Body of pancreas (tissue), 4 donors: ENCODE measurements around the gene SHLD2. TPM values are rescaled to one million over a fixed set of nuclear protein-coding genes. Genes with fewer than 3 reads are reported as not detected.
A peak's percentile ranks its signal among the peaks of the same experiment; 100 is the strongest.
"Not testable (repeated sequence)": the region's sequence is repeated elsewhere in the genome, so short reads cannot be mapped to it uniquely, and the experiment has no call there.

ENCODE experiments used
- ATAC-seq: fragments of 150-250 bp; one replicate; pipeline ENCODE4 v1.9.1; 2016
- DNase-seq, 4 donors: peaks; one replicate each; pipeline ENCODE4 v3.0.0-alpha.2; 2019
- H3K27ac ChIP-seq, 4 donors: fragments of 200-600 bp; sonication (generic); 1 replicate in 3 of 4; 2 replicates in 1 of 4; pipeline versions ENCODE4 v1.5.1 to v1.6.1; 2016 to 2019; ENCODE audit warnings: mild to moderate bottlenecking in 1 of 4, mixed read lengths in 1 of 4, moderate library complexity in 1 of 4
- H3K27me3 ChIP-seq, 2 donors: fragments of 200-600 bp; sonication (generic); one replicate each; pipeline ENCODE4 v1.6.0; 2016; ENCODE audit warnings: mild to moderate bottlenecking in 1 of 2
- H3K36me3 ChIP-seq, 2 donors: fragments of 200-600 bp; sonication (generic); replicated peaks in 1 of 2; 2 replicates each; pipeline ENCODE4 v1.5.1; 2016; ENCODE audit warnings: low read depth in 2 of 2; ENCODE audit not compliant: insufficient read depth in 1 of 2
- H3K4me1 ChIP-seq: fragments of 200-600 bp; sonication (generic); one replicate; pipeline ENCODE4 v1.6.0; 2016
- H3K4me3 ChIP-seq, 2 donors: fragments of 200-600 bp; sonication (generic); 1 replicate in 1 of 2; 2 replicates in 1 of 2; pipeline ENCODE4 v1.5.1; 2016 to 2019
- H3K9me3 ChIP-seq, 3 donors: fragments of 200-600 bp; sonication (generic); 1 replicate in 2 of 3; 2 replicates in 1 of 3; pipeline ENCODE4 v1.5.1; 2016
- POLR2A ChIP-seq, 3 donors: fragments of 450-650 bp; IDR thresholded peaks; one replicate each; pipeline ENCODE4 v1.6.1; 2016; ENCODE audit warnings: antibody characterized with exemption in 3 of 3, mild to moderate bottlenecking in 2 of 3
- WGBS, 2 donors: methylation state at CpG; one replicate each; pipeline ENCODE4 v1.1.5; 2017; 5-methylcytosine and 5-hydroxymethylcytosine counted together
- intact Hi-C: fragments of 100-400 bp; cut with DNase I; formaldehyde crosslinking; loops from one replicate; pipeline ENCODE4 v1.15.1; 2023
- total RNA-seq, 2 donors: library from RNA; depleted of rRNA; stranded (reverse); fragments of >200 nt; gene quantifications; one replicate each; pipeline ENCODE4 v1.1.0, GENCODE V29; 2016
- TF ChIP-seq, protein P1 (sequence below), 7 experiments: fragments of 450-650 bp in 4 of 7; fragments of 200-600 bp in 3 of 7; sonication (generic) in 3 of 7; IDR thresholded peaks; one replicate each; pipeline ENCODE4 v1.5.1; 2016 to 2019; ENCODE audit warnings: antibody characterized with exemption in 7 of 7

SHLD2 gene
- total RNA-seq, 2 donors from 2014 or later, result 15.2 to 16.3 TPM

DNA sequence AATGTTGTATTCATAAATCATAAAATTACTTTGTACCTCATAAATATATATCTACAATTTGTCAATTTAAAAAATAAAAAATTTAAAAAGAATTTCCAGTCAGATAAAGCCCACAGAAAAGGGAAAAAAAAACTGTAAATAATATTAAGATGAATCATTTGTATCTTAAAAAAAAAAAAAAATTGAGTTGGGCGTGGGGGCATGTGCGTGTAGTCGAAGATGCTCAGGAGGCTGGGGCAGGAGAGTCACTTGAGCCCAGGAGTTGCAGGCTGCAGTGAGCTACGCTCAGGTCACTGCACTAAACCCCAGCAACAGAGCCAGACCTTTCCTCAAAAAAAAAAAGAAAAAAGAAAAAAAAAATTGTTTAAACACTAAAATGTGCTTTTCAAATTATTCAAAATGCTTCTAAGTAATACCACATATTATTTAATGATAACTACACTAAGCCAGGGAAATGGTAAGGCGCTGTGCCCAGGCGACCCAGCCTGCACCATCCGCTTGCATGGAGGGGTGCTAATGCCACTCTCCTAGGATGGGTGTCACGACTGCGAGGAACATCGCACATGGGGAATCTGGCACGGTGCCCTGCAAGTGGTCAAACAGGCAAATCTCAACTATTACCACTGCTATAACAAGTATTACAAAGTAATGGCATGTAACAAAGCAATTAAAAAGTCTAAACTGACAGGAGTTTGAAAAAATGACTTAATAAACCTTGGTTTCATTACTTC lies 15.7 kb upstream of the SHLD2 start:
- ATAC-seq (no peak), DNase-seq (no peak)
- TF ChIP-seq, protein P1, sequence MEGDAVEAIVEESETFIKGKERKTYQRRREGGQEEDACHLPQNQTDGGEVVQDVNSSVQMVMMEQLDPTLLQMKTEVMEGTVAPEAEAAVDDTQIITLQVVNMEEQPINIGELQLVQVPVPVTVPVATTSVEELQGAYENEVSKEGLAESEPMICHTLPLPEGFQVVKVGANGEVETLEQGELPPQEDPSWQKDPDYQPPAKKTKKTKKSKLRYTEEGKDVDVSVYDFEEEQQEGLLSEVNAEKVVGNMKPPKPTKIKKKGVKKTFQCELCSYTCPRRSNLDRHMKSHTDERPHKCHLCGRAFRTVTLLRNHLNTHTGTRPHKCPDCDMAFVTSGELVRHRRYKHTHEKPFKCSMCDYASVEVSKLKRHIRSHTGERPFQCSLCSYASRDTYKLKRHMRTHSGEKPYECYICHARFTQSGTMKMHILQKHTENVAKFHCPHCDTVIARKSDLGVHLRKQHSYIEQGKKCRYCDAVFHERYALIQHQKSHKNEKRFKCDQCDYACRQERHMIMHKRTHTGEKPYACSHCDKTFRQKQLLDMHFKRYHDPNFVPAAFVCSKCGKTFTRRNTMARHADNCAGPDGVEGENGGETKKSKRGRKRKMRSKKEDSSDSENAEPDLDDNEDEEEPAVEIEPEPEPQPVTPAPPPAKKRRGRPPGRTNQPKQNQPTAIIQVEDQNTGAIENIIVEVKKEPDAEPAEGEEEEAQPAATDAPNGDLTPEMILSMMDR (IDR thresholded peaks at IDR 0.05), result no peak
- TF ChIP-seq POLR2A (IDR thresholded peaks at IDR 0.05), result no peak
- Histone ChIP-seq H3K27me3 (no peaks in the 10 kb centered on the region), H3K36me3 (no peaks in the 10 kb centered on the region), H3K4me1 (peaks cover 25% of the 10 kb centered on the region), H3K4me3 (no peak overlapping the region), H3K9me3 (no peaks in the 10 kb centered on the region), H3K27ac (no peak overlapping the region)
- intact Hi-C loops, result no loop called here
- 75 to 76% methylated on average over 11 of the region's 11 CpGs for WGBS, 2 donors

DNA sequence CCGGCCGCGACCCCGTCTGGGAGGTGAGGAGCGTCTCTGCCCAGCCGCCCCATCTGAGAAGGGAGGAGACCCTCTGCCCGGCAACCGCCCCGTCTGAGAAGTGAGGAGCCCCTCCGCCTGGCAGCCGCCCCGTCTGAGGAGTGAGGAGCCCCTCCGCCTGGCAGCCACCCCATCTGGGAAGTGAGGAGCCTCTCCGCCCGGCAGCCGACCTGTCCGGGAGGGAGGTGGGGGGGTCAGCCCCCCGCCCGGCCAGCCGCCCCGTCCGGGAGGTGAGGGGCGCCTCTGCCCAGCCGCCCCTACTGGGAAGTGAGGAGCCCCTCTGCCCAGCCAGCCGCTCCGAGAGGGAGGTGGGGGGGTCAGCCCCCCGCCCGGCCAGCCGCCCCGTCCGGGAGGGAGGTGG lies 14.4 kb upstream of the SHLD2 start:
- DNase-seq, H3K4me3 ChIP-seq, intact Hi-C loops, H3K36me3 ChIP-seq, H3K27ac ChIP-seq, H3K27me3 ChIP-seq, ATAC-seq, H3K9me3 ChIP-seq: not testable (repeated sequence)
- H3K4me1 ChIP-seq, result peaks cover 32% of the 10 kb centered on the region
- WGBS, 2 donors, result 94% methylated on average over 13 of the region's 31 CpGs; no CpG with 5 or more reads in 1 of the 2 donors

DNA sequence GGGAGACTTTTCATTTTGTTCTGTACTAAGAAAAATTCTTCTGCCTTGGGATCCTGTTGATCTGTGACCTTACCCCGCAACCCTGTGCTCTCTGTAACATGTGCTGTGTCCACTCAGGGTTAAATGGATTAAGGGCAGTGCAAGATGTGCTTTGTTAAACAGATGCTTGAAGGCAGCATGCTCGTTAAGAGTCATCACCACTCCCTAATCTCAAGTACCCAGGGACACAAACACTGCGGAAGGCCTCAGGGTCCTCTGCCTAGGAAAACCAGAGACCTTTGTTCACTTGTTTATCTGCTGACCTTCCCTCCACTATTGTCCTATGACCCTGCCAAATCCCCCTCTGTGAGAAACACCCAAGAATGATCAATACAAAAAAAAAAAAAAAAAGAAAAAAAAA lies 13.4 kb upstream of the SHLD2 start:
- ATAC-seq, H3K4me3 ChIP-seq, intact Hi-C loops, H3K9me3 ChIP-seq, H3K36me3 ChIP-seq, H3K27me3 ChIP-seq, DNase-seq: not testable (repeated sequence)
- 80 to 100% methylated on average over 1 to 2 of the region's 3 CpGs for WGBS, 2 donors
- Histone ChIP-seq H3K27ac (peak overlapping the region in 1 of 4 donors; percentile 11), H3K4me1 (peaks cover 32% of the 10 kb centered on the region)

DNA sequence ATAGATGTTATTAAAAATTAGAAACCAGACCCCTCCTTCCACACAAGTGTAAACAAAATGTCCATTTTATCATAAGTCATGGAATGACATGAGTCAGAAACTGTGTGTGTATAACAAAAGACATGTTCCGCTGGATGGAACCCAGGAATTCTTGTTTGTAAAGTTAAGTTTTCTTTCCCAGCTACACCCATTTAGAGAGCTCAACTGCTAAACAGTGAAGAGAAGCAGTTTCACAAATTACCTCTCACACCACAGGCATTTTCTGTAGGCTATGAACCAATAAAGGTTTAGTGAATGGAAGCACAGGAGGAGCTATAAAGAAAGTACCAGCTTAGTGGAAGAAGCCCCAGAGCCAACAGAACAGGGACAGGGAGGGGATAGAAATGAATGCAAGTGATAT lies 12.8 kb upstream of the SHLD2 start:
- H3K27ac ChIP-seq, result peak overlapping the region in 3 of 4 donors; percentile 5 to 41 (median 11)
- H3K9me3 ChIP-seq, intact Hi-C loops, H3K27me3 ChIP-seq, H3K4me3 ChIP-seq, DNase-seq, H3K36me3 ChIP-seq: not testable (repeated sequence)
- peak; percentile 41 for ATAC-seq
- 16 to 32% methylated on average over 1 of the region's 1 CpG for WGBS, 2 donors
- H3K4me1 ChIP-seq, result peaks cover 37% of the 10 kb centered on the region

DNA sequence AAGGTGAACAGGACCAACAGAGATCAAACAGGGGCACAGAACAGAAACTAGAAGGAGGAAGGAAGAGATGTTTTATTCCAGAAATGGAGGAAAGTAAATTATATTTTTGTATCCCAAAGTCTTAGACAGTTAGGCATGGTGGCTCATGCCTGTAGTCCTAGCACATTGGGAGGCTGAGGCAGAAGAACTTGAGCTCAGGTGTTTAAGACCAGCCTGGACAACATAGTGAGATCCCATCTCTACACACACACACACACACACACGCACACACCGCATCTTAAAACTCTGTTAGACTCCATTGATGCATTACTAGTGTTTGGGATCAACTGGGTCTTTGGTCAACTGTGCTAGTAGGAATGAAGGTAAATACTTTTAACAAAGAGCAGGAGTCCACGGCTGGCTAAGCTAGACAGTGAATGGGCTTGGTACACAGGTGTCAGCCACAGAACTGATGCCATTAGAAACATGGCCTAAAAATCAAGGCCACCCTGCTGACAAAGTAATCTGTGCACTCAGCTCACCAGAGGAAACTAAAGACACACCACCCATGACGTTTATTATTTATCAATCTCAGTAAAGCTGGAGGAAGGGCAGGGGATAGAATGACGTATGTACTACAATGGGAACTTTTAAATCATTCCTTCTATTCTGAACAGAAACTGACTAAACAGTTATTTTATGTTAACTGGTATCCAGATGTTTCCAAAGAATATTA lies 11.3 kb upstream of the SHLD2 start:
- H3K36me3 ChIP-seq, H3K27me3 ChIP-seq, H3K9me3 ChIP-seq, H3K4me3 ChIP-seq, intact Hi-C loops: not testable (repeated sequence)
- DNase-seq, result peak in 1 of 4 donors; percentile 58
- WGBS, 2 donors, result 31 to 34% methylated on average over 5 of the region's 5 CpGs
- ATAC-seq, result peak; percentile 84
- H3K27ac ChIP-seq, result peak overlapping the region in 3 of 4 donors; percentile 12 to 70 (median 61)
- H3K4me1 ChIP-seq, result peaks cover 51% of the 10 kb centered on the region

DNA sequence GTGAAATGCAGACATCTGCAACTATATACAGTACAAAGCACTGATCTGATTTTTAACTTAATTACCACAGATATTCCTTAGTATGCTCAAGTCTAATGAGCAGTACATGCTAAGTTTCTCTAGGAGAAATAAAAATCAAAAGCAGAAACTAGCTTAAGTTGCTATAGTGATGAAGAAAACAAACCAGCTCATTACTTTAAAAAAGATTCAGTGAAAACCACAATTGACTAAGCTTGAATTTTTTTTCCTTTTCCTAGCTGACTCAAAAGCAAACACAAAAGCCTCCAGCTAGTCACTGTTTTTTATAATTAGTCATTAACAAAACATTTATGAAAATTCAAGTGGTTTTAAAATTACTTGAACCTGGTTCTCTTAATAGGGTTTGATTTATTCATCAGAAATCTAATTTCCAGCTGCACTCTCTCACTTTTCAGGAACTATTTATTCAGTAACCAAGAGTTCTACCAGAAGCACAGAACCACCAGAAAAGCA lies 10.7 kb upstream of the SHLD2 start:
- not testable (repeated sequence) for DNase-seq

DNA sequence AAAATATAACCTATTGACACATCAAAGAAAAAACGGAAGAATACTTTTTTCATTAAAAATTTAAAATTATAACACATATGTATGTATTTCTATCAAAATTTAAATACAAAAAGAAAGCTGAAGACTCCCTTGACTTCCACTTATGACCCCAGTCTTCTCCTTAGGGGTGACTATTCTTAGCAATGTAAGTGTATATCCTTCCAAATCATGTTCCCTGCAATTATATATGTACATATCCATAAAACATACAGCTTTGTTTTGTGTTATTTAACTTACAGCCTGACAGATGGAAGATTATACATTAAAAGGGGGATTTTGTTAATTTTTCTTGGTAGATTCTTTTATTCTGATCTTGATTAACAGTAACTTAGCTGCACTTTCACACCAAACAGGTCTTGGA lies 9.5 kb upstream of the SHLD2 start:
- Histone ChIP-seq H3K36me3 (no peaks in the 10 kb centered on the region), H3K27me3 (no peaks in the 10 kb centered on the region), H3K4me1 (peaks cover 69% of the 10 kb centered on the region), H3K27ac (no peak overlapping the region), H3K4me3 (no peak overlapping the region), H3K9me3 (no peaks in the 10 kb centered on the region)
- TF ChIP-seq, protein P1 (IDR thresholded peaks at IDR 0.05), result no peak
- no peak for TF ChIP-seq POLR2A (IDR thresholded peaks at IDR 0.05)
- WGBS, 2 donors, result 81 to 82% methylated on average over 1 of the region's 1 CpG
- DNase-seq (no peak), ATAC-seq (no peak)
- intact Hi-C loops, result no loop called here

More for the DNA sequence above, 10.7 kb upstream of the SHLD2 start:
- H3K4me3 ChIP-seq, H3K27me3 ChIP-seq, H3K9me3 ChIP-seq, H3K36me3 ChIP-seq, intact Hi-C loops: not testable (repeated sequence)
- peak; percentile 26 for ATAC-seq
- Histone ChIP-seq H3K27ac (peak overlapping the region in 3 of 4 donors; percentile 12 to 70 (median 61)), H3K4me1 (peaks cover 57% of the 10 kb centered on the region)
